ENCODE results near the gene SDK1.

Gene SDK1

DNA sequence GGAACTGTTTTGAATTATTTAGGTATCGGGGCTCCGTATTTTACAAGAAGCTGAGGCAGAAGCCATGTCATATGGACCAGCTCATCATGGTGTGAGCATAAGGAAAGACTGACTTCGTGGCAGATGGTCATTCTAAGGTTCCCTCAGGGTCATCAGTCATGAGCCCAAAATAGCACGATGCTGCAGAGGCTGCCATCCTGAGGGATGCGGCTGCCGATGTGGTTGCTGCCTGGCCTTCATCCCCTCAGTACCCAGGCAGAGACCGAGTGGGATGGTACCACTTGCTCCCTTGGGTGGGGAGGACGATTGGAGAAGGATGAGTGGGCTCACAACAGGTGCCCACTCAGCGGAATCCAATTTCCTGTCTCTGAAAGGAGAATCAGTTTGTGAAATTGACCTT, 490.3 kb downstream of the SDK1 start:
- DNase-seq (ENCODE audit: low read depth, low spot score), result no peak

DNA sequence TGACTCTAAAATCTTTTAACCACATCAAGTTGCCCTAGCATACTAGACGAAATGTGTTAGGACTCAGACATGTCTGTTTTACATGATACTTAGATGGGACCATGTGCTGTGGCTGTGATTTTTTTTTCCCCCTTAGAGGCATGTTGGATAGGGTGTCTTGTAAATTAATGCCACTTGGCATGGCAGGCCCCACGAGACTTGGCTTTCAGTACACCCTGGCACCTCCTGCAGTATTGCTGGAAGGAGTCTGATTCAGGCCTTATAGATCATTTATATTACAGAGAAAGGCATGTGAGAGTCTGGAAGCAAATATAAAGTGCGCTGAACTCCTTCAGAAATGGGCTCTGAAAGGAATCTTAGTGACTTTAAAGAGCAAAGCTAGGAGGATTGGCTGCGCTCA, 494.1 kb downstream of the SDK1 start:
- no peak for DNase-seq (ENCODE audit: low read depth, low spot score)

DNA sequence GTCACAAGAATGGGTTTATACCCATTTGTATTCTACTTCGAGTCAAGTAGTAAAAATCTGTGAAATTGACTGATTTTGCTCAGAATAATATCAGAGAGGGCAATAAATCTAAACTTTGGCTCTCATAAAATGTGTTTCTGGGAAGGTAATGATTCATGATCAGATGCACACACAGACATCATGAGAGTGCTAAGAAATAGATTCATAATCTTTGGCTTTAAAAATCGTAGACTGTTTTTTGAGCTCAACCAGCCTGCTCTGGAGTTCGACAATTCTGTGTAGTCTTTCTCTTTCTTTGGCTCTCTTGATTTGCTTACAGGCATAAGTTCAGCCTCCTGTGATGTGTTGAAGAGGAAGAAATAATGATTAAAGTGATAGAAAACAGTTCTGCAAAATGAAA, 494.7 kb downstream of the SDK1 start:
- no peak for DNase-seq (ENCODE audit: low read depth, low spot score)

DNA sequence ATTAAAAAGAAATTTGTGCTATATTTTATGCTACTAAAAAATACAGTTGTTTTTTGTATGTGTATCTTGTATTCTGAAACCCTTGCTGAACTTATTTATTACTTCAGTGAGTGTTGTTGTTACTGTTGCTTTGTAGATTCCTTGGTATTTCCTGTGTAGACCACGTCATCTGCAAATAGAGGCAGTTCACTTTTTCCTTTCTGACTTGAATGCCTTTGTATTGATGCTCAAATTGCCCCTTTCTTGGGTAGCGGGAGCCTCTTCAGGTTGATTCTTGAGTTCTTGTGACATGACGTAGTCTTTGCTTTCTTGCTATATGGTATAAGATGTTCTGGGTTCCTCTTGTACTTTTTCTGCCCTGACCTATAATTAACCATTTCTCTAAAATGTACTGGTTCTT, 504.1 kb downstream of the SDK1 start:
- no peak for DNase-seq (ENCODE audit: low read depth, low spot score)

DNA sequence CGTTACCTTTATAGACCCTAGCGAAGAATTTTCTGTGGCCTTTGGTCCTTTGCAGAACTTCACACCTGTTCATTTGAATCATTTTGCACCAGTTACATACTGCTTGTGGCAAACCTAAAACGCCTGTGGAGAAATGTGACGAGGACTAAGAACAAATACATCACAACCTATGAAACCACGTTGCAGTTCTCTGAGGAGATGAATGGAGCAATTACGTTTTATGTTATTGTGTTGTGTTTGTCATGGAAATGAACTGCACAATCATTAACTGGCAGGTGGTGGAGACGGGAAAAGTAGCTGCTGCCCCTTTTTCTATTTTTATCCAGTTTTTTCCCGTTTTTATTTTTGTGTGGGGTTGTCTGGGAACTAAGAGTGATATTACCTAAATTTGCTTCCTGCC, 505.5 kb downstream of the SDK1 start:
- DNase-seq (ENCODE audit: low read depth, low spot score), result no peak

DNA sequence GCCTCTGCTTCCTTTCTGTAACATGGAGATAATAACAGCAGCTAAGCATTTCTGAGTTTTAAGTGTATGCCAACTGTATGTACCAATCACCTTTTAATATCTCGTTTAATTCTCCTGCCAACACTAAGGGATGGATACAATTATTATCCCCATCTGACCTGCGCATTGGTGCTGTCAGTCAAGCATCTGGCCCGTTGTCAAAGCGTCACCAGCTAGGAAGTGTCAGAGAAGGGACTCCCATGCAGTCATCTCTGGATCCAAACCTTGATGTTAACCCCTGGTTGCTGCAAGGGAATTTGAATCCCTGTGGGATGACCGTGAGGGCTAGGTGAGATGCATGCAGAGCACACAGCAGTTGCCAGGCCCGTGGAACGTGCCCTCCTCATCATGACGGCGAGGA, 506.8 kb downstream of the SDK1 start:
- no peak for DNase-seq (ENCODE audit: low read depth, low spot score)

DNA sequence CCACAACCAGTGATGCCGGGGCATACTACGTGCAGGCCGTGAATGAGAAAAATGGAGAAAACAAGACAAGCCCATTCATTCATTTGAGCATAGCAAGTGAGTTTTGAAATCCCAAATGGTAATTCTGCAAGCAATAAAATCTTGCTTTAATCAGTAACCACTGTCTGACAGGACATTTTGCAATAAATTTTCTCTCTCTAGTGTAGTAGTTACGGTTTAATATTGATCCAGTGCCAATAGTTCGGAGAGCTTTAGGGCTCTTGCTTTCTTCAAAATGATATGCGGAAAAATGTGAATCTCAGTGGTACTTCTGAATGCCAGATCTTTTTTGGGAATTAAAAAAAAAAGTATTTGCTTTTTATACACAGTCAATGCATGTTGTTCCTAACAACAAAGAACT, 520.4 kb downstream of the SDK1 start:
- DNase-seq (ENCODE audit: low read depth, low spot score), result no peak

DNA sequence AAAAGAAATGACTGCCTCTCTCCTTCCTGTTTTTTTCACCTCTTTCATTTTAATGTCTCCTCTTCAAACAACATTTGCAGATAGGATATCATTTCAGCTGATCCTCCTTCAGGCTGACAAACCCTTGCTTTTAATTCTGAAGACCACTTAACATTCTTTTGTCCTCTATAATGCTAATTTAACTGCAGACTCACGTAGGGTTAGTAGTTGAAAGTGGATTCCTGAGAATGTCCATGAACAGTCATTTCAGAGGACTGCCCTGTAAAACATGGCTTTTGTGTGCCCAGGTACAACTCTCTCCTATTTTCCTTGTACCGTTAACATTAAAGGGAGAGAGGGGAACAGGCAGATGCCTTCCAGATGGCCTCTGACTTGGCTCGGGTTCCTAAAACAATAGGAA, 524.4 kb downstream of the SDK1 start:
- no peak for DNase-seq (ENCODE audit: low read depth, low spot score)

DNA sequence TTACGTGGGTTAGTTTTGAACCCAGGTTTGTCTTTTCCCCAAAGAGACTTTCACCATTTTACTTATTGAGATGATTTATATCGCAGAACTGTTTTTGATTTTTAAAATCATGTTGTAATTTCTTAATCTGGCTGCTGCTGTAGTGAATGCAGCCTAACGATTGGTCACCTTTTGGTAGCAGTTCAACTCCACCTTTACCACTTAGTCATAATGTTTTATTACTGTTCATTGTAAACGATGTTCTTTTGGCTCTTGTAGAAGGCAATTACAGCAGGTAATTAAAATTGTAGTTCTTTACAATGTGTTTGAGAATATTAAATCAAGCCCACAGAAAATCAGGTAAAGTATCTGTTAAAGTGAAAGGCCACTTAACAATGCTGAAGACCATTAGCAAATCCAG, 531.1 kb downstream of the SDK1 start:
- no peak for DNase-seq (ENCODE audit: low read depth, low spot score)

DNA sequence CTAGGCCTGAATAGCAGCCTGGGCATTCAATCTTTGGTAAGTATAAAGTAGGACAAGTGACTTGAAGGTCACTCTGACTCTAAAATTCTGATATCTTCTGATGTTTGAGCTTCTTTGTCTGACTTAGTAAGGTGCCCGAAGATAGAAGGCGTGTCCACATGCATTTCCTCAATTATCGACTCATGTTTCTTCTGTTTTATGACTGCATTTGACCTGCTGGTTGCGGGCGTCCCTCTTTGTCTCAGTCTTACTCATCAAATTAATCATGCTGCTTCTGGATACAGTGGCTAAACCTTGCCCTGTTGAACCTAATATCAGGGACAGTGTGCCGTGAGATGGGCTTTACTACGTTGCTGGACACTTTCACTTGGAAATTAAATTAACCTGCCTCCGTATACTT, 534.1 kb downstream of the SDK1 start:
- DNase-seq (ENCODE audit: low read depth, low spot score), result no peak

DNA sequence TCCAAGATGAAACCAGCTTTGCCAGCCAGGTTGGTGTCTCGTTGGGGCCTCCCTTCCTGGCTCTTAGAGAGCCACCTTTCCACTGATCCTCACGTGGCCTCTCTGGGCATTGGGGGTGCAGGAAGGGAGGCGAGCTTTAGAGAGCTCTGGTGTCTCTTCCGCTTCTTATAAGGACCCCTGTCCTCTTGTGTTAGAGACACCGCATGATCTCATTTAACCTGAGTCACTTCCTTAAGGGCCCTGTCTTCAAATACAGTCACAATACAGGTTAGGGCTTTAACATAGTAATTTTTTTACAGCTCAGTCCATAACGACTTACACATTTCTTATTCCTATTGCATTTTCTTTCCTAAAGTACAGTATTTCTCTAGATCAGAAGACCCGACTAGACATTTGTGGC, 535.8 kb downstream of the SDK1 start:
- no peak for DNase-seq (ENCODE audit: low read depth, low spot score)

DNA sequence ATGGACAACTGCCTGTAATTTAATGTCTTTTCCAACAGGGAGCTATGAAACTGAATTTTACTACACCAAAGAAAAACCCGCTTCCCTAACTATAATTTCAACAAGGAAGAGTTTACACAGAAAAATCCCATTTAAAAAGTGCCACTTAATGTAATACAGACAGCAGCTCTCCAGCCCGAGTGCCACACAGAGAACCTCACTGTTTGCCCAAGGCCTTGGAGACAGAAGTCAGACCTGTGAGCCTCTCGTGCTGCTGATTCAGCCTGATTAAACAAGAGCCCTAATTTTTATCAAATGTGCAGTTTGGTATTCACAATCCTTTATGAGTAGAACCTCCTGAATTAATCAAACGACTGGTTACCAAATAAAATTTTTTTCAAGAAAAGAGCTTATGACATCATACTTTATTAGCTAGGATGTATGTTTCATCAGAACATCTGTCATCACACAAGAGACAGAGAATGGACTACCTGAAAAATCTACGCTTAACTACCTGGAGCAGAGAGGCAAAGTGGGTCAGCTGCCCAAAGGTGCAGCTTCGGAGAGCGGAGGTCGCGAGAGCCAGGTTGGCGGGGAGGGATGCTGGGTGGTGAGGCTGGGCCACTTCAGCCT, 543.6 kb downstream of the SDK1 start:
- no peak for DNase-seq (ENCODE audit: low read depth, low spot score)

DNA sequence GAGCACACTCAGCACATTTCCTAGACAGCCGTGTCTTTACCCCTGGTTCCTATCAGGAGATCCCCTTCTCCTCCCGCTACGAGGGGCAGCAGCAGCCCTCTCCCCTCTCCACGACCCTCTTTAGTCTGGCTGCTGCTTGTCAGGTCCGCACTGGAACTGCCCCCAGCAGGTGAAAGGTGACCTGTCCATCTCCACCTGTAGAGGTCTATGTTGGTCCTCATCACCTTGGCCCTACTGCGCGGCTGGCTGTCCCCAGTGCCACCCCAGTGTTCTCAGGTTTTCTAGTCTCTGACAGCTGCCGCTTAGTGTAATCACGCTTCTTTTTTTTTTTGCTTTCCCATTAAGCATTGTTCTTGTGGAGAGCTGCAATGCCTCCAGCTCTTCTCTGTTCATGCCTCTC, 545.7 kb downstream of the SDK1 start:
- DNase-seq (ENCODE audit: low read depth, low spot score), result no peak

DNA sequence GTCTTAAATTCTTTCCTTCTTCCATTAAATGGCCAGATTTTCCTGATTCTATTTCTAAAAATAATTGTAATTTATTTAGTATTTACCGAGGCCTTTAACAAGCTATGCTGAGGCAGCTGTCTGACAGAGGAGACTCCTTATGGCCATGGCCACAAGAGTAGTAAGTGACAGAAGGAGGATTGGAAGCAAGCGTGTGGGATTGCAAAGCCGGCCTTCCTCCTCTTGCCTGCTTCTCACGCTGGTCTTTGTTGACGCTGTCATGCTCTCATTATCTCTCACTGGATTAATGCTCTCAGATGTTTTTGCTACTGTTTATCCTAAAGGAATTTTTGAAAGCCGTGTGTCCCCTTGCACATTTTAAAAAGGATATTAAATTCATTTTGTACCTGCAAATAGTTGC, 546.3 kb downstream of the SDK1 start:
- DNase-seq (ENCODE audit: low read depth, low spot score), result no peak

DNA sequence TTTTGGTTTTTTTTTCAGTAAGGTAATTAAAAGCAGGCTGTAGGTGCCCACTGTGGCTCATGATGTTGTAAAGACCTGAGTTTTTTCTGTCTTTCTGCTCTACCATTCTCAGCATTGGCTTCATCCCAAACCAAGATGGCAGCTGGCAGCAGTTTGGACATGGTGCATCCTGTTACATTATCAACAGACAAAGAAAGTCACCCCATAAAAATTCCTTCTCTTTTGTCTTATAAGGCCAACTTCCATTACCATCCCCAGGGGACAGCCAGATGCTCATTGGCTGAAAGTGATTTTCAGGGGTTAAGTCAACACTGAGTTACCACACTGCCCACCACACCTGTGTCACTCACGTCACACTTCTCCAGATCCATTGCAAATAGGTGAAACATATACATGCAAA, 558.4 kb downstream of the SDK1 start:
- no peak for DNase-seq (ENCODE audit: low read depth, low spot score)

DNA sequence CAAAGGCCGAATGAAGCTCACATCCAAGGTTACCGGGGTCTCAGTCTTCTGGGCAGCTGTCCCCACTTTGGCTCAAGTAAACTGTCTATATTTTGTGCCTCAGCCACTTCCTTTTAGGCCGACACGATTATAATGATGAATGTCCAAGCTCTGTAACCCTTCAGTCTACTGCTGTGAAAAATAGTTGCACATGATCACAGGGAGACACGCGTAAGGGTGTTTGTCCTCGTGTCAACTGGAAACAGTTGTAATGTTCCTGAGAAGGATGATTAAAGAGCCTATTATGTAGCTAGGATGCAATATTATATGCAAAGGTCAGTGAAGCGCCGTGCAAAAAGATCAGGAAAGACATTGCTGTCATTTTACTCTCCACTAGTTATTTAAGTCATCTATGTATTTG, 559.9 kb downstream of the SDK1 start:
- no peak for DNase-seq (ENCODE audit: low read depth, low spot score)

DNA sequence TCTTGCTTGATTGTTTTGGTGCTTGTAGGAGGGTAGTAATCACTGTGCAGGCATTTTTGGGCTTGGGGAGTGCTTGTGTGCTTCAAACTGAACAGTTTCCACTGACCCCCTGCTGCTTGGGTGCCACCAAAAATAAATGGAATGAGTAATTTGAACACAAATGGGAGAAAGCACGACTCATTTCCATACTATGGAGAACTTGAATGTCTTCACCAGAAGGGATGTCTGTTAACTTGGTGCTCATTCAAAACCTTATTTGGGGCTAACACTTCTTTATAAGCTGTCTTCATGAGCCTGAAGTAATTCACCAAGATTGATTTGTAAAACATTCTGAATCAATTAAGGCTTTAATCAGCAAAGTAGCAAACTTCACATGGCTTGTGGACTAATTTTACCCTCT, 560.3 kb downstream of the SDK1 start:
- no peak for DNase-seq (ENCODE audit: low read depth, low spot score)

DNA sequence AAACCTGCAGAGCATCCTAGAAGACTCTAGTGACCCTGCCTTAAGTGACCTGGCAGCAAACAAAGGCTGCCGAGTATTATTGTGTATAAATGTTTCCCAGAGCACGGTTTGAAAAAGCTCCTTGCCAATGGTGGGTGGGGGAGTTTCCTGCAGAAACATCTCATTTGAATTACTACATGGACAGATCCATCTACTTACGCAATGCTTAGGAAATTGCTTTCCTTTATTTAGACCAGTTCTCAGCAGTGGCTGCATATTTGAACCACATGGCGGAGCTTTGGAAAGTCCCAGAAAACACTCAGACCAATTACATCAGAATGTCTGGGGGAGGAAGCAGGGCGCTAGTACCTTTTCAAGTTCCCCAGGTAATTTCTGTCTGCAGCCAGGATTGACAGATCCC, 560.9 kb downstream of the SDK1 start:
- DNase-seq (ENCODE audit: low read depth, low spot score), result peak; percentile 10

DNA sequence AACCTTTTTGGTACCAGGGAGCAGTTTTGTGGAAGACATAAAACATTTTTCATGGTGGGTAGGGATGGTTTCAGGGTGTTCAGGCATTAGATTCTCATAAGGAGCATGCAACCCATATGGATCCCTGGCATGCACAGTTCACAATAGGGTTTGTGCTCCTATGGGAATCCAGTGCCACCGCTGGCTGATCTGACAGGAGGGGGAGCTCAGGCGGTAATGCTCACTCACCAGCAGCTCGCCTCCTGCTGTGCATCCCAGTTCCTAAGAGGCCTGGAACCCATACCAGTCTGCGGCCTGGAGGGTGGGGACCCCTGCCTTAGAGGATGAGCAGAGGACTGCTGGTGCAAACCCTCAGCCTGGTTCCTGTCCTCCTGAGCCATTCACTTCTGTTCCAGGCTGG, 561.7 kb downstream of the SDK1 start:
- DNase-seq (ENCODE audit: low read depth, low spot score), result no peak

DNA sequence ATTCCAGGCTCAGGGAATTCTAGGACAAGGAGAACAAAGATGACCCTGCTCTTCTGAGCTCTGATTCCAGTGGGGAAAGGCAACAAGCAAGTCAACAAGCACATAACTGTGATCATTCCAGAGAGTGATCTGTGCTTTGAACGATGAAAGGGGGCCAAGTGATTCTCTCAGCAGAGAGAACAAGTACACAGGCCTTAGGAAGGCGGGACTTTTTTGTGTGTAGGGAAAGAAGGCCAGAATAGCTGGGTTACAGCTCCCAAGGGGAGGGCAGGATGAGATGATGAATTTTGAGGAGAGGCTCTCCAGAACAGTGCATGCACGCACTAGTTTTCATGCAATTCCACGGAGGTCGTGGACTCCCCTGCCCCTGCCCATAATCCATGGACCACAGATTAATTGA, 565.2 kb downstream of the SDK1 start:
- no peak for DNase-seq (ENCODE audit: low read depth, low spot score)

DNA sequence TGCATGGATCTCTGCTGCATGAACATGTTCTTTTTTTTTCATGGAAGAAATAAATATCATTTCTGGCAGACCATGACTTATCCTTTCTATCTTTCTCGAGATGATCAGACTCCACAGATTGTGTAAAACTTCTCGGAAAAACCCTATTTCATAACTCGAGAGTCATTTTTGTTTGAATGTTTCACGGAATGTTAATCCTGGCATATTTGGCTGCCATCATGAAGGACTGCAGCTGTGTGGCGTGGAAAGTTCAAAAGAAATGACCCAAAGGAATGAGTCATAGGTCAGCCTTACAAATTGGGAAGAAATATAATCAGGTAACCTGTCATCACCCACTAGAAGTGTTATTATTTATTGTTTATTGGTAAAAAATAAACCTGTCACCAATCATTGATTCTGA, 566.8 kb downstream of the SDK1 start:
- no peak for DNase-seq (ENCODE audit: low read depth, low spot score)

DNA sequence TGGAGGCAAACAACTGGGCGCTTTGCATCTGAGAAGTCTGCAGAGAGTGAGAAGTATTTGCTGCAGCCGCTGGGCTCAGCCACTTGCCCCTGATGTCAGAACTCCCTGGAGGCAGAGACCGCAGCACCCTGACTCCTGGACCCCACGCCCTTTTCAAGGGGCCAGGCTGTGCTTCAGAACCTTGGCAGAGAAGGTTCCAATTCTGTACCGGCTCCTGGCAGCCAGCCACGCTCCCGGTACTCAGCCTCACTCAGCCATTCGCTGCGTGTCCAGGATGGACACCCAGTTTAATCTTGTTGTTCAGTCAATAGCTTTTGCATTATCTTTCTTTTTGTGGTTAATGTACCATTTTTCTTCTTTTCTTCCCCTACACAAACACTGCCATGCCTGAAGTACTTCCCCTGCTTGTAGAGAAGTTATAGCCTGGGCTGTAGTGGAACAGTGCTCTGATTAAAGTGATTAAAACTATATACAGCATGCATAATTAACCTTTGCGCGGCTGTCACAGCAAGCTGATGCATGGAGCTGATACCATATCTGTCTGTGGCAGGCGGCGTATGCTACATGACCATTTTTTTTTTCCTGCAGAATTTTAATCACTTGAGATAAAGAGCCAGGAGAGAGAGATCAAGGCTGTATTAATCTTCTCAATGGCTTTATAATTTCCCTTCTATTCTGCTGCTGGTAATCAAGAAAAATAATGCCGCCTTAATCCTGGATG, 578.5 kb downstream of the SDK1 start:
- DNase-seq (ENCODE audit: low read depth, low spot score), result no peak

DNA sequence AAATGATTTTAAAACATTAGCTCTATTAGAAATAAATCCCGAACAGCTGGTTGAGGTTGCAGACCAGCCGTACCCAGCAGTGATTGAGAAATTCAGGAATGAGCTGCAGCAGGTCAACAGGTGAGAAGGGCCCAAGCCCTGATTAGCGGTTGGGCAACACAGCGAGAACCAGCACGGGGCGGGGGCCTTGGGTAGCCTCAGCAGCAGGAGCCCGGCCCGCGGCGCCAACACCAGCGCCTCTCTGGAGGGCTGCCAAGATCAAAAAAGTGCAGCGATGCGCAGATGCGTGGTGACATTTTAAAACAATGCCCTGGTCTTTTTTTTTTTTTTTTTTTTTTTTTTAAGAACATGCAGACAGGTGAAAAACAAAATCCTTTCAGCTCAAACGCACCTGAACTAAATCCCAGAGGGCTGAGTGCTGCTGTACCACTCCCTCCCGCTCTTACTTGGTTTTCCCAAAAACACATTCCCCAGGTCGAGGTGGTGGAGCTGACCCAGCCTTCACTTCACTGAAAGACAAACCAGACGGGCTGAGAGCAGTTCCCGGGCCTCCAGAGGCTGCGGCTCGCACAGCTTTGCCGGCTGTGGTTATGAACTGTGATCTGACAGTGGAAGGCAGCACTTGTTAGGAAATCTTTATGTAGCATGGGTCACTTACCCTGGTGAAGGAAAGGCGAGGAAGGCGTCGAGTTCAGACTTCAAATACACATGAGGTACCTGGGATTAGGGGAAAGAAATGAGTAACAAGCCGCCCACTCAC, 579.4 kb downstream of the SDK1 start:
- DNase-seq (ENCODE audit: low read depth, low spot score), result no peak
